ENCODE results near the gene TRMT112. TPM values are rescaled to one million over a fixed set of nuclear protein-coding genes. Genes with fewer than 3 reads are reported as not detected.
A peak's percentile ranks its signal among the peaks of the same experiment; 100 is the strongest.

TRMT112 gene
- total and polyA plus RNA-seq, 10 of the 15 experiments (the other 5 are each of a cell fraction or from before 2014, with no cell fraction given) = 212 to 455 (median 308) TPM

- no peak for TF ChIP-seq NR2F1 (conservative IDR thresholded peaks at IDR 0.05)
- no peak for TF ChIP-seq CHD1 (IDR thresholded peaks at IDR 0.05; ENCODE audit: low read depth, low read length)
- no peak for TF ChIP-seq RCOR1 (conservative IDR thresholded peaks at IDR 0.05; ENCODE audit: low read depth, low read length)
- no peak for TF ChIP-seq SMAD1 (IDR thresholded peaks at IDR 0.05; ENCODE audit: low read depth, partially characterized antibody)
Measured at GRCh38 chr11:64306876-64307622, 10.3 kb downstream of the TRMT112 start (continued).

- intact Hi-C loops (cut with micrococcal nuclease; ENCODE audit: unreplicated experiment) = loop anchor here (1.0 kb wide), 3 partner anchors 11 to 36 kb away; partner anchors contain the start of gene TRMT112
- no peaks in the 10 kb centered on the region for H3K27me3 ChIP-seq (replicated peaks in 1 of 2; ENCODE audit: control insufficient read depth in 2 of 2, insufficient read depth in 2 of 2, low read length in 1 of 2)
- H3K4me2 ChIP-seq (ENCODE audit: control insufficient read depth, insufficient read depth) = peak overlapping the region; percentile 99
- ChIA-PET SMC1A (ENCODE audit: uncharacterized antibody, unreplicated experiment) (interaction anchor here (2.6 kb wide), 1 partner anchor 25 kb away, joined by 7 read pairs; no protein-coding TSS in a partner anchor), RAD21 (ENCODE audit: unreplicated experiment) (interaction anchor here (4.9 kb wide), 1 partner anchor 11 kb away, joined by 30 read pairs; the partner anchor contains the start of genes PRDX5 and TRMT112), CTCF (interaction anchor here (0.7 to 2.2 kb wide), 4 partner anchors 11 to 50 kb away, joined by 3 to 13 read pairs (median 6); partner anchors contain the start of genes PRDX5 and TRMT112), POLR2A (interaction anchor here (1.9 kb wide), 1 partner anchor 11 kb away, joined by 4 read pairs; the partner anchor contains the start of genes PRDX5 and TRMT112)
- peak overlapping the region; percentile 79 for H3K27ac ChIP-seq (ENCODE audit: control insufficient read depth, insufficient read depth)
- ATAC-seq = no peak
- H3K79me2 ChIP-seq (ENCODE audit: control insufficient read depth, insufficient read depth, low read length) = peaks cover 26% of the 10 kb centered on the region
- no peaks in the 10 kb centered on the region for H4K20me1 ChIP-seq (ENCODE audit: control insufficient read depth, insufficient read depth)
- H3K36me3 ChIP-seq (ENCODE audit: control insufficient read depth in 2 of 2, insufficient read depth in 2 of 2, low read length in 1 of 2) = peaks cover 0 to 3% of the 10 kb centered on the region in 2 experiments; a peak in 2 of 4 replicates
- DNase-seq (ENCODE audit: low read depth, low spot score) = no peak
- no TSS peak for BruUV-seq (replicated peaks)
- peak overlapping the region; percentile 80 for H3K9ac ChIP-seq (ENCODE audit: control insufficient read depth, insufficient read depth, low read length)
- FAIRE-seq = no peak
- H3K4me1 ChIP-seq (ENCODE audit: control insufficient read depth, insufficient read depth, low read length) = peaks cover 17% of the 10 kb centered on the region
- 1% methylated on average over 9 of the region's 9 CpGs for WGBS (ENCODE audit: insufficient coverage, insufficient replicate concordance, low lambda C conversion rate, missing lambda C conversion rate)
- H3K4me3 ChIP-seq = peak overlapping the region; percentile 78
- 0 out of 2 replicates have a peak, but pooled peaks have one; percentile 14 for TF ChIP-seq POLR2AphosphoS5 (IDR thresholded peaks at IDR 0.05; ENCODE audit: low read length)
- TF ChIP-seq POLR2A (IDR thresholded peaks at IDR 0.05; ENCODE audit: low read depth, low read length) = peak; percentile 17; the same call in 1 of the 2 replicates
- 0 out of 2 replicates have a peak, but pooled peaks have one; percentile 8 for TF ChIP-seq RELB (IDR thresholded peaks at IDR 0.05; ENCODE audit: low read depth)
- TF ChIP-seq BACH1 (IDR thresholded peaks at IDR 0.05; ENCODE audit: borderline replicate concordance) = 0 out of 2 replicates have a peak, but pooled peaks have one; percentile 43
- no peak for TF ChIP-seq WRNIP1 (IDR thresholded peaks at IDR 0.05; ENCODE audit: borderline replicate concordance, low read depth, low read length)
- H3K9me3 ChIP-seq (replicated peaks; ENCODE audit: control insufficient read depth, insufficient read depth, low read length) = no peaks in the 10 kb centered on the region
- in situ Hi-C loops (cut with MboI) = no loop called here
- peak overlapping the region; percentile 58 for H2AFZ ChIP-seq (ENCODE audit: control insufficient read depth, low read depth, low read length)
Measured at GRCh38 chr11:64306563-64306875, 10.8 kb downstream of the TRMT112 start.

All from GM12878 (cell line).